ENCODE results near the gene PARM1.

The PARM1 gene

GRCh38 chr4:75002381-75002780 lies 69.5 kb downstream of the PARM1 start:
- Histone ChIP-seq H3K4me3 (IDR thresholded peaks at IDR 0.05; ENCODE audit: insufficient read depth, low read depth, low read length) (no peak overlapping the region), H3K4me2 (no peak overlapping the region; the same call in 1 of the 2 replicates)
- TF ChIP-seq, protein P1, sequence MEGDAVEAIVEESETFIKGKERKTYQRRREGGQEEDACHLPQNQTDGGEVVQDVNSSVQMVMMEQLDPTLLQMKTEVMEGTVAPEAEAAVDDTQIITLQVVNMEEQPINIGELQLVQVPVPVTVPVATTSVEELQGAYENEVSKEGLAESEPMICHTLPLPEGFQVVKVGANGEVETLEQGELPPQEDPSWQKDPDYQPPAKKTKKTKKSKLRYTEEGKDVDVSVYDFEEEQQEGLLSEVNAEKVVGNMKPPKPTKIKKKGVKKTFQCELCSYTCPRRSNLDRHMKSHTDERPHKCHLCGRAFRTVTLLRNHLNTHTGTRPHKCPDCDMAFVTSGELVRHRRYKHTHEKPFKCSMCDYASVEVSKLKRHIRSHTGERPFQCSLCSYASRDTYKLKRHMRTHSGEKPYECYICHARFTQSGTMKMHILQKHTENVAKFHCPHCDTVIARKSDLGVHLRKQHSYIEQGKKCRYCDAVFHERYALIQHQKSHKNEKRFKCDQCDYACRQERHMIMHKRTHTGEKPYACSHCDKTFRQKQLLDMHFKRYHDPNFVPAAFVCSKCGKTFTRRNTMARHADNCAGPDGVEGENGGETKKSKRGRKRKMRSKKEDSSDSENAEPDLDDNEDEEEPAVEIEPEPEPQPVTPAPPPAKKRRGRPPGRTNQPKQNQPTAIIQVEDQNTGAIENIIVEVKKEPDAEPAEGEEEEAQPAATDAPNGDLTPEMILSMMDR (conservative IDR thresholded peaks at IDR 0.05; ENCODE audit: low read depth, low read length) = no peak

GRCh38 chr4:75003979-75004378 lies 71.1 kb downstream of the PARM1 start:
- H2AFZ ChIP-seq (ENCODE audit: low read depth) = peak overlapping the region; percentile 26
- H3K36me3 ChIP-seq (ENCODE audit: insufficient read depth) = no peaks in the 10 kb centered on the region
- TF ChIP-seq, protein P1 (conservative IDR thresholded peaks at IDR 0.05; ENCODE audit: low read depth, low read length) = no peak
- H4K20me1 ChIP-seq (ENCODE audit: insufficient read depth) = no peaks in the 10 kb centered on the region
- H3K9ac ChIP-seq = peak overlapping the region; percentile 57; the same call in 1 of the 2 replicates
- H3K4me3 ChIP-seq (IDR thresholded peaks at IDR 0.05; ENCODE audit: insufficient read depth, low read depth, low read length) = no peak overlapping the region
- H3K4me2 ChIP-seq = peak overlapping the region; percentile 69
- H3K27me3 ChIP-seq (ENCODE audit: insufficient read depth, low read depth) = no peaks in the 10 kb centered on the region
- peak overlapping the region; percentile 83 for H3K27ac ChIP-seq
- H3K79me2 ChIP-seq (ENCODE audit: insufficient read depth, low read depth) = no peaks in the 10 kb centered on the region
- peaks cover 51% of the 10 kb centered on the region for H3K4me1 ChIP-seq (ENCODE audit: low read depth, poor library complexity, severe bottlenecking)

More at GRCh38 chr4:75002381-75002780, 69.5 kb downstream of the PARM1 start:
- Histone ChIP-seq H3K9ac (no peak overlapping the region), H3K79me2 (ENCODE audit: insufficient read depth, low read depth) (no peaks in the 10 kb centered on the region), H3K36me3 (ENCODE audit: insufficient read depth) (no peaks in the 10 kb centered on the region), H3K27ac (no peak overlapping the region), H3K27me3 (ENCODE audit: insufficient read depth, low read depth) (no peaks in the 10 kb centered on the region), H3K4me1 (ENCODE audit: low read depth, poor library complexity, severe bottlenecking) (peaks cover 51% of the 10 kb centered on the region), H4K20me1 (ENCODE audit: insufficient read depth) (no peaks in the 10 kb centered on the region; the same call in 1 of the 2 replicates), H2AFZ (ENCODE audit: low read depth) (no peak overlapping the region)

DNA sequence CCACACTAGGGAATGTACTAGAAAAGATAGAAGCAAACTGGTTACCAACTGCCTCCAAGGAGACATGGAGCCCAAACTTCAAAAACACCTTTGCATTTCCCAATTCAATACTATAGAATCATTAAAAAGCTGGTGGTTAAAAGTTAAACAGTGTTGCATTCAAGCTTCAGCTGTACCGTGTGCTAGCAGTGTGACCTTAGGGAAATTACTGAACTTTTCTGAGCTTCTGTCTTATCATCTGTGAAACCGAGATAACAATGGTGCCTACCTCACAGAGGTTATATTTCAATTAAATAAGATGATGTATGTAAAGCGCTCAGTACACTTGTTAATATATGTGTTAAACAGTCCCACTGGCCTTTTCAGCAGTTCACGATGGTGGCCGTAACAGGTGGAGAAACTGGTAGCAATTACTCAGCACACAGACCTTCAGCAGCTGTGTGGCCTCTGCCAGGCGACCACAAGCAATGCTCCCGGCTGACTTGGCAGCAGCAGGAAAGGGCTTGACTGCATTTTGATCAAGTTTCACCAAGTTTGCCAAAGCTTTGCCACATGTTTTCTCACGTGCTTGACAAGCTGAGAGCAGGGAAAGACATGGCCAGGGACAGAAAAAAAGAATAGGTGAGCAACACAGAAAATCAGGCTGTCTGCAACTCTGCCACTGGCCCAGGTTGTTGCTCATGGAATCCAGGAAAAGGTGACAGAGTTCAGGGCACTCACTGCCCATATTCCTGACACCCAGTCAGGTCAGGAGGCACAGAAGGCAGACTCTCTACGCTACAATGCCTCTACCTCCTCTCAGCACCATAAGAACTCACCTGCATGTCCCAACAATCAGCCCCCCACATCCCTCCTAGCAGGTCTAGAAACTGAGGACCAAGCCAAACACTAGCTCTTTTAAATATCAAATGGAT lies 72.1 kb downstream of the PARM1 start:
- TF ChIP-seq, protein P1 (conservative IDR thresholded peaks at IDR 0.05; ENCODE audit: low read depth, low read length) = no peak
- H3K4me1 ChIP-seq (ENCODE audit: low read depth, poor library complexity, severe bottlenecking) = peaks cover 51% of the 10 kb centered on the region
- peak overlapping the region; percentile 57; the same call in 1 of the 2 replicates for H3K9ac ChIP-seq
- H2AFZ ChIP-seq (ENCODE audit: low read depth) = peak overlapping the region; percentile 26
- peak overlapping the region; percentile 83 for H3K27ac ChIP-seq
- no peaks in the 10 kb centered on the region for H3K79me2 ChIP-seq (ENCODE audit: insufficient read depth, low read depth)
- H3K27me3 ChIP-seq (ENCODE audit: insufficient read depth, low read depth) = no peaks in the 10 kb centered on the region
- H3K4me2 ChIP-seq = peak overlapping the region; percentile 69
- H3K36me3 ChIP-seq (ENCODE audit: insufficient read depth) = no peaks in the 10 kb centered on the region
- no peaks in the 10 kb centered on the region for H4K20me1 ChIP-seq (ENCODE audit: insufficient read depth)
- H3K4me3 ChIP-seq (IDR thresholded peaks at IDR 0.05; ENCODE audit: insufficient read depth, low read depth, low read length) = peak overlapping the region; percentile 35

- Histone ChIP-seq H3K4me2 (peak overlapping the region; percentile 69), H2AFZ (ENCODE audit: low read depth) (0 out of 2 replicates have a peak overlapping the region, but pooled peaks have one; percentile 26), H3K27ac (peak overlapping the region; percentile 83), H3K79me2 (ENCODE audit: insufficient read depth, low read depth) (no peaks in the 10 kb centered on the region), H4K20me1 (ENCODE audit: insufficient read depth) (no peaks in the 10 kb centered on the region), H3K27me3 (ENCODE audit: insufficient read depth, low read depth) (no peaks in the 10 kb centered on the region), H3K36me3 (ENCODE audit: insufficient read depth) (no peaks in the 10 kb centered on the region), H3K4me1 (ENCODE audit: low read depth, poor library complexity, severe bottlenecking) (peaks cover 51% of the 10 kb centered on the region), H3K4me3 (IDR thresholded peaks at IDR 0.05; ENCODE audit: insufficient read depth, low read depth, low read length) (peak overlapping the region; percentile 35), H3K9ac (peak overlapping the region; percentile 57; the same call in 1 of the 2 replicates)
- TF ChIP-seq, protein P1 (conservative IDR thresholded peaks at IDR 0.05; ENCODE audit: low read depth, low read length) = no peak
Measured at GRCh38 chr4:75005727-75006126, 72.8 kb downstream of the PARM1 start.

Measured in KMS-11 (cell line).